GM19193 (cell line): ENCODE results near the gene KMT5B.

Experiments used
- POLR2A ChIP-seq: IDR thresholded peaks from 4 replicates; pipeline ENCODE4 v1.6.1; 2011; ENCODE audit not compliant: insufficient read depth, insufficient read length; ENCODE audit errors: extremely low read depth

KMT5B gene

DNA sequence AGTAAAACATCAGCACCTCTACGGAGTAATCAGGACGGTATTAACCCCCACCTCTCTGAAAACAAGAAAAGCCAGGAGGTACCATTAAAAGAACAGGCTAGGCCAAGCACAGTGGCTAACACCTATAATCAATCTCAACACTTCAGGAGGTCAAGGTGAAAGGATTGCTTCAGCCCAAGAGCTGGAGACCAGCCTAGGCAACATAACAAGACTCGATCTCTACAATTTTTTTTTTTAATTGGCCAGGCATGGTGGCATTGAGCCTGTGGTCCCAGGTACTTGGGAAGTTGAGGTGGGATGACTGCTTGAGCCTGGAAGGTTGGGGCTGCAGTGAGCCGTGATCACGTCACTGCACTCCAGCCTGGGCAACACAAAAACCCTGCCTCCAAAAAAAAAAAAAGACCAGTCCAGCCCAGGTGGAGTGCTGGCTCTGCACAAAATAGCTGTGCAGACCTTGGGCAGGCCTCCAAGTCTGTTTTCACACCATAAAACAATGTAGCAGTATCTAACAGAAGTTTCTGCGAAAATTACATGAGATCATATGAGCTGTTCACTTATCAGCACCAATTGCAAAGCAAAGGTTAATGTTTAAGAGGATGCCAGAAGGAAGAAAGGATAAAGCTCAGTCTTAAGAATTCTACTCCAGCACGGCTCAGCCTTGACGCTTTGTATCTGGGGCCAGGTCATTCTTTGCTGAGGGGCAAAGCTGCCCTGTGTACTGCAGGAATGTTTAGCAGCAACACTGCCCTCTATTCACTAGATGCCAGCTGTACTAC lies 106.7 kb downstream of the KMT5B start:
- no peak for TF ChIP-seq POLR2A
